Ishikawa (cell line): ENCODE measurements around the gene TRIM69.

Experiments
- CEBPB ChIP-seq: IDR thresholded peaks from 2 replicates; pipeline ENCODE4 v1.6.1; 2012
- CREB1 ChIP-seq: IDR thresholded peaks from 2 replicates; pipeline ENCODE4 v1.6.1; 2012; ENCODE audit warnings: low read depth
- EGR1 ChIP-seq: IDR thresholded peaks from 2 replicates; pipeline ENCODE4 v1.6.1; 2012
- EP300 ChIP-seq: IDR thresholded peaks from 2 replicates; pipeline ENCODE4 v1.6.1; 2012; ENCODE audit warnings: borderline replicate concordance
- FOXM1 ChIP-seq: IDR thresholded peaks from 2 replicates; pipeline ENCODE4 v1.6.1; 2012; ENCODE audit warnings: low read depth, borderline replicate concordance
- NFIC ChIP-seq: IDR thresholded peaks from 2 replicates; pipeline ENCODE4 v1.6.1; 2012
- RAD21 ChIP-seq: IDR thresholded peaks from 2 replicates; pipeline ENCODE4 v1.6.1; 2012; ENCODE audit warnings: low read depth
- REST ChIP-seq: IDR thresholded peaks from 2 replicates; pipeline ENCODE4 v1.6.1; 2012; ENCODE audit warnings: low read depth, mild to moderate bottlenecking
- TAF1 ChIP-seq: IDR thresholded peaks from 2 replicates; pipeline ENCODE4 v1.6.1; 2012; ENCODE audit warnings: low read depth, mild to moderate bottlenecking
- TCF12 ChIP-seq: IDR thresholded peaks from 2 replicates; pipeline ENCODE4 v1.6.1; 2012; ENCODE audit warnings: low read depth
- TEAD4 ChIP-seq: IDR thresholded peaks from 2 replicates; pipeline ENCODE4 v1.6.1; 2012
- USF1 ChIP-seq: IDR thresholded peaks from 2 replicates; pipeline ENCODE4 v1.6.1; 2012
- YY1 ChIP-seq: IDR thresholded peaks from 2 replicates; pipeline ENCODE4 v1.6.1; 2012; ENCODE audit warnings: low read depth
- ZBTB7A ChIP-seq: IDR thresholded peaks from 2 replicates; pipeline ENCODE4 v1.6.1; 2012; ENCODE audit warnings: low read depth
- TF ChIP-seq, protein P1 (sequence below): IDR thresholded peaks from 2 replicates; pipeline ENCODE4 v1.6.1; 2012

The TRIM69 gene

GRCh38 chr15:44711096-44711742, 25.1 kb upstream of the TRIM69 start, which contains the start of the genes B2M and PATL2:
B2M (plus strand) TSS chr15:44711517; CDS start chr15:44711547, 30 bp downstream.
PATL2 (minus strand) TSS chr15:44711323; CDS start chr15:44676490, 34,833 bp downstream.
- TF ChIP-seq YY1 (no peak; the same call in 1 of the 2 replicates), CREB1 (peak; percentile 95), TAF1 (peak; percentile 73; the same call in 1 of the 2 replicates), TEAD4 (peak; percentile 69), EP300 (no peak), CEBPB (no peak), TCF12 (no peak), USF1 (no peak), EGR1 (no peak)
- TF ChIP-seq, protein P1, sequence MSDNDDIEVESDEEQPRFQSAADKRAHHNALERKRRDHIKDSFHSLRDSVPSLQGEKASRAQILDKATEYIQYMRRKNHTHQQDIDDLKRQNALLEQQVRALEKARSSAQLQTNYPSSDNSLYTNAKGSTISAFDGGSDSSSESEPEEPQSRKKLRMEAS, result peak; percentile 69

- TF ChIP-seq TEAD4, result no peak
- TF ChIP-seq YY1, result no peak
- TF ChIP-seq TCF12, result no peak
Measured at GRCh38 chr15:44711743-44712345, 24.5 kb upstream of the TRIM69 start.

GRCh38 chr15:44712346-44713005, 23.9 kb upstream of the TRIM69 start:
- TF ChIP-seq YY1 (no peak), CEBPB (no peak), TAF1 (no peak), USF1 (no peak), EGR1 (no peak), TCF12 (no peak), NFIC (no peak), REST (no peak), EP300 (no peak), TEAD4 (no peak), RAD21 (no peak)

DNA sequence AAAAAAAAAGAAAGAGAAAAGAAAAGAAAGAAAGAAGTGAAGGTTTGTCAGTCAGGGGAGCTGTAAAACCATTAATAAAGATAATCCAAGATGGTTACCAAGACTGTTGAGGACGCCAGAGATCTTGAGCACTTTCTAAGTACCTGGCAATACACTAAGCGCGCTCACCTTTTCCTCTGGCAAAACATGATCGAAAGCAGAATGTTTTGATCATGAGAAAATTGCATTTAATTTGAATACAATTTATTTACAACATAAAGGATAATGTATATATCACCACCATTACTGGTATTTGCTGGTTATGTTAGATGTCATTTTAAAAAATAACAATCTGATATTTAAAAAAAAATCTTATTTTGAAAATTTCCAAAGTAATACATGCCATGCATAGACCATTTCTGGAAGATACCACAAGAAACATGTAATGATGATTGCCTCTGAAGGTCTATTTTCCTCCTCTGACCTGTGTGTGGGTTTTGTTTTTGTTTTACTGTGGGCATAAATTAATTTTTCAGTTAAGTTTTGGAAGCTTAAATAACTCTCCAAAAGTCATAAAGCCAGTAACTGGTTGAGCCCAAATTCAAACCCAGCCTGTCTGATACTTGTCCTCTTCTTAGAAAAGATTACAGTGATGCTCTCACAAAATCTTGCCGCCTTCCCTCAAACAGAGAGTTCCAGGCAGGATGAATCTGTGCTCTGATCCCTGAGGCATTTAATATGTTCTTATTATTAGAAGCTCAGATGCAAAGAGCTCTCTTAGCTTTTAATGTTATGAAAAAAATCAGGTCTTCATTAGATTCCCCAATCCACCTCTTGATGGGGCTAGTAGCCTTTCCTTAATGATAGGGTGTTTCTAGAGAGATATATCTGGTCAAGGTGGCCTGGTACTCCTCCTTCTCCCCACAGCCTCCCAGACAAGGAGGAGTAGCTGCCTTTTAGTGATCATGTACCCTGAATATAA, 23.0 kb upstream of the TRIM69 start:
- TF ChIP-seq TCF12 (no peak), EGR1 (no peak), CREB1 (no peak), USF1 (no peak)

GRCh38 chr15:44715142-44715796, 21.1 kb upstream of the TRIM69 start:
- TF ChIP-seq RAD21 (no peak), EP300 (no peak), CEBPB (no peak), REST (no peak), FOXM1 (no peak), CREB1 (no peak), TCF12 (no peak), EGR1 (no peak), ZBTB7A (no peak), TAF1 (no peak), TEAD4 (no peak), USF1 (no peak), YY1 (no peak), NFIC (no peak)
- TF ChIP-seq, protein P1, result no peak
